WTC11 (cell line): ENCODE measurements around the gene RGS13. TPM values are rescaled to one million over a fixed set of nuclear protein-coding genes. Genes with fewer than 3 reads are reported as not detected.

ENCODE experiments used
- ATAC-seq: fragments of 200-7000 bp; cut with Tn5 transposase; 2 replicates; pipeline ENCODE4 v1.10.0; 2021; ENCODE audit warnings: mild to moderate bottlenecking, moderate library complexity
- CTCF ChIA-PET: fragments of 300-600 bp; sonication (Branson Sonifier 250); formaldehyde crosslinking; loops from one replicate; lab custom pipeline; 2021; ENCODE audit warnings: antibody characterized with exemption; lab: Charles Lee
- POLR2A ChIA-PET: fragments of 350-600 bp; sonication (Branson Sonifier 250); formaldehyde crosslinking; loops from one replicate; lab custom pipeline; 2021; ENCODE audit warnings: antibody characterized with exemption; lab: Charles Lee
- DNase-seq: peaks from one replicate; pipeline ENCODE4 v3.0.0; 2021; ENCODE audit warnings: low spot score
- H3K27ac Mint-ChIP-seq: 2 replicates; pipeline ENCODE4 v1.8.0; 2021; ENCODE audit warnings: mixed read lengths
- H3K27me3 Mint-ChIP-seq: 2 replicates; pipeline ENCODE4 v1.8.0; 2021; ENCODE audit warnings: low read depth, mild to moderate bottlenecking, moderate library complexity, mixed read lengths
- H3K36me3 Mint-ChIP-seq: 2 replicates; pipeline ENCODE4 v1.8.0; 2021; ENCODE audit warnings: mixed read lengths
- H3K4me1 Mint-ChIP-seq: 2 replicates; pipeline ENCODE4 v1.8.0; 2022; ENCODE audit warnings: mixed read lengths
- H3K4me3 Mint-ChIP-seq: 2 replicates; pipeline ENCODE4 v1.8.0; 2021; ENCODE audit warnings: mild to moderate bottlenecking, moderate library complexity, mixed read lengths
- H3K9me3 Mint-ChIP-seq: 2 replicates; pipeline ENCODE4 v1.8.0; 2021; ENCODE audit warnings: mixed read lengths
- AR ChIP-seq: fragments of 250-450 bp; sonication (Bioruptor Pico); IDR thresholded peaks from 2 replicates; pipeline ENCODE4 v1.9.0; 2021; ENCODE audit warnings: mild to moderate bottlenecking
- ATF2 ChIP-seq: sonication (generic); formaldehyde crosslinking; IDR thresholded peaks from 2 replicates; pipeline ENCODE4 v1.8.1; 2022; ENCODE audit warnings: low read depth, missing genetic modification reagents, borderline replicate concordance
- CDX4 ChIP-seq: fragments of 250-450 bp; sonication (Bioruptor Pico); IDR thresholded peaks from 2 replicates; pipeline ENCODE4 v1.9.0; 2021; ENCODE audit warnings: moderate library complexity, mild to moderate bottlenecking, inconsistent platforms, borderline replicate concordance
- FOXJ3 ChIP-seq: sonication (generic); formaldehyde crosslinking; IDR thresholded peaks from 2 replicates; pipeline ENCODE4 v1.9.0; 2021; ENCODE audit warnings: missing genetic modification reagents, mild to moderate bottlenecking, borderline replicate concordance
- JUN ChIP-seq: sonication (generic); formaldehyde crosslinking; IDR thresholded peaks from 2 replicates; pipeline ENCODE4 v1.8.0; 2023; ENCODE audit warnings: mild to moderate bottlenecking, missing genetic modification reagents
- MLX ChIP-seq: sonication (generic); formaldehyde crosslinking; IDR thresholded peaks from 2 replicates; pipeline ENCODE4 v1.8.1; 2023; ENCODE audit warnings: mild to moderate bottlenecking, missing genetic modification reagents, moderate library complexity
- USF1 ChIP-seq: sonication (generic); formaldehyde crosslinking; IDR thresholded peaks from 2 replicates; pipeline ENCODE4 v1.8.0; 2022; ENCODE audit warnings: mild to moderate bottlenecking, missing genetic modification reagents
- ZMAT4 ChIP-seq: fragments of 250-450 bp; sonication (Bioruptor Pico); IDR thresholded peaks from 2 replicates; pipeline ENCODE4 v1.9.0; 2021; ENCODE audit warnings: mild to moderate bottlenecking
- ZNF416 ChIP-seq: fragments of 250-450 bp; sonication (Bioruptor Pico); IDR thresholded peaks from 2 replicates; pipeline ENCODE4 v1.9.0; 2021; ENCODE audit warnings: mild to moderate bottlenecking, inconsistent platforms
- ZNF423 ChIP-seq: fragments of 250-450 bp; sonication (Bioruptor Pico); IDR thresholded peaks from 2 replicates; pipeline ENCODE4 v2.1.2; 2022; ENCODE audit warnings: mild to moderate bottlenecking, moderate library complexity
- ZNF512 ChIP-seq: sonication (generic); formaldehyde crosslinking; IDR thresholded peaks from 2 replicates; pipeline ENCODE4 v1.8.1; 2022; ENCODE audit warnings: missing genetic modification reagents, borderline replicate concordance
- total RNA-seq: library from RNA; stranded (reverse); gene quantifications from 3 replicates; pipeline ENCODE4 v1.2.3, GENCODE V29; 2021

The RGS13 gene
- total RNA-seq, 1 experiment from 2014 or later, result not detected

- Mint-ChIP-seq H3K27ac (no peak overlapping the region), H3K4me3 (no peak overlapping the region), H3K4me1 (no peaks in the 10 kb centered on the region), H3K27me3 (no peaks in the 10 kb centered on the region), H3K9me3 (peaks cover 7% of the 10 kb centered on the region), H3K36me3 (no peaks in the 10 kb centered on the region)
- DNase-seq (no peak), ATAC-seq (no peak)
- TF ChIP-seq ZMAT4 (CRISPR knock-in tag) (no peak), CDX4 (no peak), USF1 (no peak), MLX (CRISPR knock-in tag) (no peak), FOXJ3 (CRISPR knock-in tag) (no peak), ATF2 (CRISPR knock-in tag) (no peak), ZNF512 (CRISPR knock-in tag) (no peak), AR (CRISPR knock-in tag) (no peak), ZNF416 (CRISPR knock-in tag) (no peak)
- ChIA-PET POLR2A (interaction anchor here (0.5 kb wide), 1 partner anchor 312 kb away, joined by 4 read pairs; no protein-coding TSS in a partner anchor), CTCF (no interaction called here)
Observed at GRCh38 chr1:192626366-192627179, 9.4 kb upstream of the RGS13 start.

- Mint-ChIP-seq H3K9me3 (no peaks in the 10 kb centered on the region), H3K4me1 (peaks cover 2% of the 10 kb centered on the region), H3K27ac (no peak overlapping the region), H3K36me3 (no peaks in the 10 kb centered on the region), H3K27me3 (no peaks in the 10 kb centered on the region), H3K4me3 (no peak overlapping the region)
- ATAC-seq (no peak), DNase-seq (no peak)
- CTCF ChIA-PET, result no interaction called here
- TF ChIP-seq JUN (no peak), ZNF423 (CRISPR knock-in tag) (no peak)
- POLR2A ChIA-PET, result no interaction called here
Observed at GRCh38 chr1:192627901-192628300, 8.0 kb upstream of the RGS13 start.
